ENCODE data around the gene MICOS13. TPM values are rescaled to one million over a fixed set of nuclear protein-coding genes. Genes with fewer than 3 reads are reported as not detected.

The MICOS13 gene
- total RNA-seq, 1 experiment from 2014 or later, result 32.5 TPM

GRCh38 chr19:5714816-5715215, 34.5 kb upstream of the MICOS13 start:
- CTCF ChIA-PET, result interaction anchor here (1.1 kb wide), 1 partner anchor 28 kb away, joined by 3 read pairs; no protein-coding TSS in a partner anchor
- TF ChIP-seq E2F5 (CRISPR knock-in tag; IDR thresholded peaks at IDR 0.05) (no peak), ESRRA (CRISPR knock-in tag; IDR thresholded peaks at IDR 0.05; ENCODE audit: borderline replicate concordance) (no peak), CDX4 (CRISPR knock-in tag; IDR thresholded peaks at IDR 0.05; ENCODE audit: borderline replicate concordance) (no peak), USF2 (CRISPR knock-in tag; IDR thresholded peaks at IDR 0.05) (no peak)
- Mint-ChIP-seq H3K9me3 (no peaks in the 10 kb centered on the region), H3K27ac (no peak overlapping the region), H3K36me3 (peaks cover 49% of the 10 kb centered on the region), H3K27me3 (ENCODE audit: low read depth) (no peaks in the 10 kb centered on the region), H3K4me1 (peaks cover 16% of the 10 kb centered on the region), H3K4me3 (no peak overlapping the region)
- DNase-seq (ENCODE audit: low spot score) (no peak), ATAC-seq (no peak)
- POLR2A ChIA-PET, result interaction anchor here (0.7 kb wide), 1 partner anchor 25 kb away, joined by 5 read pairs; no protein-coding TSS in a partner anchor

GRCh38 chr19:5713228-5713627, 32.9 kb upstream of the MICOS13 start:
- ATAC-seq, result no peak
- ChIA-PET CTCF (interaction anchor here (2.1 to 2.8 kb wide), 2 partner anchors 24 to 91 kb away, joined by 5 to 12 read pairs; partner anchors contain the start of gene RPL36), POLR2A (interaction anchor here (0.5 to 1.3 kb wide), 2 partner anchors 22 to 47 kb away, joined by 3 to 6 read pairs; no protein-coding TSS in a partner anchor)
- Mint-ChIP-seq H3K9me3 (no peaks in the 10 kb centered on the region), H3K27ac (no peak overlapping the region), H3K36me3 (peaks cover 46% of the 10 kb centered on the region), H3K4me3 (no peak overlapping the region), H3K4me1 (peaks cover 8% of the 10 kb centered on the region), H3K27me3 (ENCODE audit: low read depth) (no peaks in the 10 kb centered on the region)
- DNase-seq (ENCODE audit: low spot score), result no peak
- no peak for TF ChIP-seq NFATC4 (CRISPR knock-in tag; IDR thresholded peaks at IDR 0.05)
- TF ChIP-seq MLX (CRISPR knock-in tag; IDR thresholded peaks at IDR 0.05), result no peak
- TF ChIP-seq ZBTB21 (CRISPR knock-in tag; IDR thresholded peaks at IDR 0.05; ENCODE audit: borderline replicate concordance), result no peak
- no peak for TF ChIP-seq ZNF671 (CRISPR knock-in tag; IDR thresholded peaks at IDR 0.05)
- TF ChIP-seq FOXK1 (CRISPR knock-in tag; IDR thresholded peaks at IDR 0.05), result no peak
- TF ChIP-seq IRF1 (CRISPR knock-in tag; IDR thresholded peaks at IDR 0.05), result no peak
- TF ChIP-seq ESRRA (CRISPR knock-in tag; IDR thresholded peaks at IDR 0.05; ENCODE audit: borderline replicate concordance), result no peak
- no peak for TF ChIP-seq FOXP1 (CRISPR knock-in tag; IDR thresholded peaks at IDR 0.05; ENCODE audit: borderline replicate concordance)

GRCh38 chr19:5711713-5712161, 31.4 kb upstream of the MICOS13 start:
- ChIA-PET POLR2A (interaction anchor here (0.5 kb wide), 1 partner anchor 61 kb away, joined by 3 read pairs; no protein-coding TSS in a partner anchor), CTCF (interaction anchor here (1.8 to 2.8 kb wide), 2 partner anchors 9 to 22 kb away, joined by 5 to 12 read pairs; partner anchors contain the start of genes CATSPERD and RPL36)
- H3K27ac Mint-ChIP-seq, result no peak overlapping the region
- DNase-seq (ENCODE audit: low spot score) (no peak), ATAC-seq (no peak)
- no peaks in the 10 kb centered on the region for H3K4me1 Mint-ChIP-seq
- H3K36me3 Mint-ChIP-seq, result peaks cover 45% of the 10 kb centered on the region
- no peaks in the 10 kb centered on the region for H3K27me3 Mint-ChIP-seq (ENCODE audit: low read depth)
- H3K9me3 Mint-ChIP-seq, result no peaks in the 10 kb centered on the region
- no peak overlapping the region for H3K4me3 Mint-ChIP-seq
- no peak for TF ChIP-seq ZNF263 (CRISPR knock-in tag; IDR thresholded peaks at IDR 0.05; ENCODE audit: low read depth)
- no peak for TF ChIP-seq ZSCAN18 (CRISPR knock-in tag; IDR thresholded peaks at IDR 0.05)
- TF ChIP-seq ZNF532 (CRISPR knock-in tag; IDR thresholded peaks at IDR 0.05; ENCODE audit: borderline replicate concordance), result no peak
- TF ChIP-seq MLX (CRISPR knock-in tag; IDR thresholded peaks at IDR 0.05), result no peak
- TF ChIP-seq NFE2L1 (CRISPR knock-in tag; IDR thresholded peaks at IDR 0.05), result no peak
